Measurements from ENCODE around the gene RNF224. TPM values are rescaled to one million over a fixed set of nuclear protein-coding genes. Genes with fewer than 3 reads are reported as not detected.

Gene RNF224
- total RNA-seq, 2 experiments from 2014 or later = not detected

DNA sequence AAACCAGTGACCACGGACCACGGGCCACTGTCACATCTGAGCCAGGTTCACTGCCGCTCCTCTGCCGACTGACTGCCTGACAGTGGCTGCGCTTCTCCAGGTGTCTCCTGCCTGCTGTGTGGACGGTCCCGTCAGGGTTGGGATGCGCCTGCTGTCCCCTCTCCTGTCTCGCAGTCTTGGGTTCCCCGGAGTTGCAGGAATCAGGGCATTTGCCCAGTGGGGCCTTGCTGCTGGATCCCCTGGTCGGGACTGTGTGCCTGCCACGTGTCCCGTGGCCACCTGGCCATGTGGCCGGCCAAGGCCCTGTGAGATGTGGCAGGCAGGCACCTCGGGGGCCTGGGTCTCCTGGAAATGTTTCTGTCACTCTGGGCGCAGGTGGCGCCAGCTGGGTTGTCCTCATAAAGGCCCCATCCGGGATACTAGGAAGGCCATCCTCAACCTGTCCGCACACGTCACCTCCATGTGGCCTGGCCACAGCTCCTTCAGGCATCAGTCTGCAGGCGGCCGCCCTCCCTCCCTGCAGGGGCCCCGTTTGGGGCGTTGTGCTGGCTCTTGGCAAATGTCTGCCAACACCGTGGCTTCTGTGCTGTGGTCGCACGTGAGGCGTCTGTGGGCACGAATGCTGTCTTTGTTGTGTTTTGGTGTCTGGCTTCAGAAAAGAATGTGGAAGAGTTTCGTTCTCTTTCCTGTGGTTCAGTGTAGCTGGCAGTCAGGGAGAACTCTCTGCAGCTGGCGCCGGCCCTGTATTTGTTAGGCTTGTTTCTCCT is 43.8 kb downstream of the RNF224 start:
- no peaks in the 10 kb centered on the region for H3K27me3 Mint-ChIP-seq
- no peak overlapping the region for H3K4me3 Mint-ChIP-seq
- peaks cover 13% of the 10 kb centered on the region for H3K4me1 Mint-ChIP-seq (ENCODE audit: low read depth)
- ChIA-PET CTCF (no interaction called here), POLR2A (interaction anchor here (0.8 kb wide), 1 partner anchor 90 kb away, joined by 3 read pairs; no protein-coding TSS in a partner anchor)
- peaks cover 22% of the 10 kb centered on the region for H3K36me3 Mint-ChIP-seq
- no peaks in the 10 kb centered on the region for H3K9me3 Mint-ChIP-seq
- intact Hi-C loops (cut with micrococcal nuclease) = no loop called here
- DNase-seq = no peak
- no peak overlapping the region for H3K27ac Mint-ChIP-seq

DNA sequence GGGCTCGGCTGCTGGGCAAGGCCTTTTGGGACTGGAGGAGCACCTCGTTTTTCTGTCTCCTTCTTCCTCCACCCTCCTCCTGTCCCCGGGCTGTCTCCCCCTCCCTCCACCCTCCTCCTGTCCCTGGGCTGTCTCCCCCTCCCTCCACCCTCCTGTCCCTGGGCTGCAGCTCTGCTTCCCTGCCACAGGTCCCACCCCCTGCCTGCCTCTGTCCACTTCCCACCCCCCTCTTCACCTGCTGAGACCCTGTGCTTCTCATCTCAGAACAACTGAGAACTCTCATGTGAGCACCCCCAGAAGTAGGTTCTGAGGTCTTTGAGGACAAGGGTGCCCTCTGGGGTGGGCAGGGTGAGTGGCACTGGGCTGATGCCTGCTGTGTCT is 44.4 kb downstream of the RNF224 start:
- no peak for DNase-seq
- no peak overlapping the region for H3K4me3 Mint-ChIP-seq
- ChIA-PET POLR2A (interaction anchor here (0.8 kb wide), 1 partner anchor 91 kb away, joined by 3 read pairs; no protein-coding TSS in a partner anchor), CTCF (no interaction called here)
- no peak overlapping the region for H3K27ac Mint-ChIP-seq
- no peaks in the 10 kb centered on the region for H3K9me3 Mint-ChIP-seq
- intact Hi-C loops (cut with micrococcal nuclease) = no loop called here
- peaks cover 22% of the 10 kb centered on the region for H3K36me3 Mint-ChIP-seq
- peaks cover 15% of the 10 kb centered on the region for H3K4me1 Mint-ChIP-seq (ENCODE audit: low read depth)
- no peaks in the 10 kb centered on the region for H3K27me3 Mint-ChIP-seq

DNA sequence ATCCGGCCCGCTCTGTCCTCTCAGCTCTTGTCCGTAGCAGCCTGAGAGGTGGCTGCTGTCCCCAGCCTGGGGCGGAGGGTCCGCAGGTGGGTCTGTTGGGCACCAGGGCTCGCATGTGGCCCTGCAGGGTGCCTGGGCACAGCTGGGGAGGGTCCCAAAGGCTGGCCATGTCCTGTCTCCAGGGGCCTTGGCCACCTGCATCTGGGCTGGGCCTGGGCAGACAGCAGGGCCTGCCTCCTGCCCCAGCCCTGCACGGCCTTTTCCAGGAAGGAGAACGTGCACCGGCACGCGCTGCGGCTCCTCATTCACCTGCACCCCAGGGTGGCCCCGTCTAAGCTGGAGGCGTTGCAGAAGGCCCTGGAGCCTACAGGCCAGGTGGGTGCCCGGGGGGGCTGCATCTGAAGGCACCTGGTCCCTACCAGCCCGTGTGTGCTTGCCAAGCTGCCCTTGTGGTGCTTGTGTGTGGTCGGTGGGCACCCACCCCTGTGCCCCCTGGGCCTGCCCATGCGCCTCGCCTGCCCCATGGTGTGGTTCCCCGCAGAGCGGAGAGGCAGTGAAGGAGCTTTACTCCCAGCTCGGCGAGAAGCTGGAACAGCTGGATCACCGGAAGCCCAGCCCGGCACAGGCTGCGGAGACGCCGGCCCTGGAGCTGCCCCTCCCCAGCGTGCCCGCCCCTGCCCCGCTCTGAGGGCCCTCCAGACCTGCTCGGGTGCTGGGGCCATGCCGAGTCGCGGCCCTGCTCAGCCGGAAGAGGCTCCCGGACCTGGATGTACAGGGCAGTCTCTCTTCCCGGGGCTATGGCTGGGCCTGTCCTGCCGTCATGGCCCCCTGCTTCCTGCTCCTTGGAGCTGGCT is 45.2 kb downstream of the RNF224 start:
- H3K9me3 Mint-ChIP-seq = no peaks in the 10 kb centered on the region
- H3K27me3 Mint-ChIP-seq = no peaks in the 10 kb centered on the region
- DNase-seq = no peak
- intact Hi-C loops (cut with micrococcal nuclease) = no loop called here
- CTCF ChIA-PET = interaction anchor here (1.0 to 1.7 kb wide), 2 partner anchors 10 to 11 kb away, joined by 4 read pairs; no protein-coding TSS in a partner anchor
- peaks cover 20% of the 10 kb centered on the region for H3K36me3 Mint-ChIP-seq
- POLR2A ChIA-PET = no interaction called here
- no peak overlapping the region for H3K27ac Mint-ChIP-seq
- no peak overlapping the region for H3K4me3 Mint-ChIP-seq
- H3K4me1 Mint-ChIP-seq (ENCODE audit: low read depth) = peaks cover 20% of the 10 kb centered on the region

- DNase-seq = no peak
- Mint-ChIP-seq H3K4me3 (no peak overlapping the region), H3K27ac (no peak overlapping the region), H3K36me3 (peaks cover 20% of the 10 kb centered on the region), H3K4me1 (ENCODE audit: low read depth) (peaks cover 21% of the 10 kb centered on the region), H3K9me3 (no peaks in the 10 kb centered on the region), H3K27me3 (no peaks in the 10 kb centered on the region)
- POLR2A ChIA-PET = no interaction called here
- CTCF ChIA-PET = interaction anchor here (1.0 to 1.7 kb wide), 2 partner anchors 10 to 12 kb away, joined by 4 read pairs; no protein-coding TSS in a partner anchor
- intact Hi-C loops (cut with micrococcal nuclease) = no loop called here
Measured at GRCh38 chr9:137273095-137273490, 45.8 kb downstream of the RNF224 start.

GRCh38 chr9:137273611-137274320 is 46.5 kb downstream of the RNF224 start:
- POLR2A ChIA-PET = no interaction called here
- CTCF ChIA-PET = interaction anchor here (1.6 to 1.7 kb wide), 2 partner anchors 9 to 37 kb away, joined by 4 read pairs; no protein-coding TSS in a partner anchor
- H3K4me3 Mint-ChIP-seq = no peak overlapping the region

DNA sequence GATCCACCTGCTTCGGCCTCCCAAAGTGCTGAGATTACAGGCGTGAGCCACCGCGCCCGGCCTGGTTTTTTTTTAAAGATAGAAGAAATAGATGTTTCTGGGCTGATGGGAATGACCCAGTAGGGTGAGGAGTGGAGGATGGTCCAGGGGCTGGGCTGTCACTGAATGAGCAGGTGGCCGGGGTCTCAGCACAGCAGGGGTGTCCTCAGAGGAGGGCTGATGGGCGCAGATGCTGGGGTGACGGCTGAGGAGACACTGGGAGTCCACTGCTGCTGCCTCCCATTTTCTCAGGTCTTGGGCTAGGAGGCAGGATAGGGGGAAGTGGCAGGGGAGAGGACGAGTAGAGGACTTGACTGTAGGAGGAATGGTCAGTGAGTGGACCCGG is 47.9 kb downstream of the RNF224 start:
- Mint-ChIP-seq H3K4me3 (no peak overlapping the region), H3K4me1 (ENCODE audit: low read depth) (peaks cover 15% of the 10 kb centered on the region), H3K36me3 (peaks cover 6% of the 10 kb centered on the region), H3K27me3 (no peaks in the 10 kb centered on the region), H3K27ac (no peak overlapping the region), H3K9me3 (no peaks in the 10 kb centered on the region)
- ChIA-PET CTCF (interaction anchor here (1.6 kb wide), 1 partner anchor 39 kb away, joined by 4 read pairs; no protein-coding TSS in a partner anchor), POLR2A (no interaction called here)
- DNase-seq = no peak
- intact Hi-C loops (cut with micrococcal nuclease) = no loop called here

More at GRCh38 chr9:137273611-137274320, 46.5 kb downstream of the RNF224 start:
- Mint-ChIP-seq H3K9me3 (no peaks in the 10 kb centered on the region), H3K4me1 (ENCODE audit: low read depth) (peaks cover 18% of the 10 kb centered on the region), H3K27me3 (no peaks in the 10 kb centered on the region), H3K27ac (no peak overlapping the region), H3K36me3 (peaks cover 17% of the 10 kb centered on the region)
- intact Hi-C loops (cut with micrococcal nuclease) = no loop called here
- DNase-seq = no peak

DNA sequence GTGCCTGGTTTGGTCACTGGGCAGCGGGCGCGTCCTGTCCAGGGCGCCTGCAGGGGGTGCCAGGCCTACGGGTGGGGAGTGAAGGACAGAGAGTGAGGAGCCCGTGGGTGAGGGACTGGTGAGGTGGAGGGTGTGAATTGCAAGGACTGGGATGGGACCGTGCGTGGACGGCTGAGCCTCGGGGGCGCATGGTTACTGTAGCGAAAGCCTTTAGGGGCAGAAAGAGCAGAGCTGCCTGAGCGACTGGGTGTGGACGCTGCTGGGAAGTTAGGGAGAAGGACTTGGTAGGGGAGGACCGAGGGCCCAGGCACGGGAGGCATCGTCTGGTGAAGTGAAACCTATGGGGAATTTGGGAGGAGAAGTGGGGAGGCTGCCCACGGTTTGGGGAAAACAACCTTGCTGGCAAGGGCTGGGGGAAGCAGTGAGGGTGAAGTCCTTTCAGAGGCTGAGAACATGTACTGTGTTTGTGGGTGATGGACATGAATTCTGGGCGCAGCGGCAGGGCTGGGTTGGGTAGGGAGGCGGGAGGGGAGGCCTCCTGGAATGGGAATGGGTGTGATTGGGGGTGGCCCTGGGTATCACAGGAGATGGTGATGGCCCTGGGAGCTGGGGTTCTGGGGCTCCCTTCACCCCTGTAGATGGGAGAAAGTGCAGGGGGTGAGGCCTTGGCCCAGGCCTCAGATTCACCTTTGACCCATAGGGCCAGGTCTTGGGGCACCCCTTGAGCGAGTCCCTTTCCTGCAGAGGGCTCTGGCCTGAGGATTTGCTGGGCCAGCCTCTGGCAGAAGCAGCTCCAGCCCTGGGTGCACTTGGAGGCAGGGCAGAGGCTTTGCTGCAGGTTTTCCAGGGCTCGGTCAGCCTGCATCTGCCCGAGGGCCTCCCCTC is 48.5 kb downstream of the RNF224 start:
- no peak overlapping the region for H3K27ac Mint-ChIP-seq
- H3K4me1 Mint-ChIP-seq (ENCODE audit: low read depth) = peaks cover 15% of the 10 kb centered on the region
- H3K4me3 Mint-ChIP-seq = no peak overlapping the region
- H3K27me3 Mint-ChIP-seq = no peaks in the 10 kb centered on the region
- POLR2A ChIA-PET = no interaction called here
- intact Hi-C loops (cut with micrococcal nuclease) = no loop called here
- H3K9me3 Mint-ChIP-seq = no peaks in the 10 kb centered on the region
- CTCF ChIA-PET = interaction anchor here (1.4 kb wide), 1 partner anchor 48 kb away, joined by 3 read pairs; the partner anchor contains the start of gene RNF224
- peaks cover 6% of the 10 kb centered on the region for H3K36me3 Mint-ChIP-seq
- no peak for DNase-seq

- Mint-ChIP-seq H3K4me3 (peak overlapping the region; percentile 75), H3K27ac (no peak overlapping the region), H3K27me3 (no peaks in the 10 kb centered on the region), H3K36me3 (no peaks in the 10 kb centered on the region), H3K9me3 (no peaks in the 10 kb centered on the region), H3K4me1 (ENCODE audit: low read depth) (peaks cover 8% of the 10 kb centered on the region)
- POLR2A ChIA-PET = interaction anchor here (1.0 kb wide), 1 partner anchor 20 kb away, joined by 3 read pairs; no protein-coding TSS in a partner anchor
- no peak for DNase-seq
- intact Hi-C loops (cut with micrococcal nuclease) = no loop called here
- CTCF ChIA-PET = interaction anchor here (1.0 to 1.4 kb wide), 2 partner anchors 40 to 49 kb away, joined by 3 to 4 read pairs; partner anchors contain the start of gene RNF224
Measured at GRCh38 chr9:137276473-137277328, 49.4 kb downstream of the RNF224 start.

DNA sequence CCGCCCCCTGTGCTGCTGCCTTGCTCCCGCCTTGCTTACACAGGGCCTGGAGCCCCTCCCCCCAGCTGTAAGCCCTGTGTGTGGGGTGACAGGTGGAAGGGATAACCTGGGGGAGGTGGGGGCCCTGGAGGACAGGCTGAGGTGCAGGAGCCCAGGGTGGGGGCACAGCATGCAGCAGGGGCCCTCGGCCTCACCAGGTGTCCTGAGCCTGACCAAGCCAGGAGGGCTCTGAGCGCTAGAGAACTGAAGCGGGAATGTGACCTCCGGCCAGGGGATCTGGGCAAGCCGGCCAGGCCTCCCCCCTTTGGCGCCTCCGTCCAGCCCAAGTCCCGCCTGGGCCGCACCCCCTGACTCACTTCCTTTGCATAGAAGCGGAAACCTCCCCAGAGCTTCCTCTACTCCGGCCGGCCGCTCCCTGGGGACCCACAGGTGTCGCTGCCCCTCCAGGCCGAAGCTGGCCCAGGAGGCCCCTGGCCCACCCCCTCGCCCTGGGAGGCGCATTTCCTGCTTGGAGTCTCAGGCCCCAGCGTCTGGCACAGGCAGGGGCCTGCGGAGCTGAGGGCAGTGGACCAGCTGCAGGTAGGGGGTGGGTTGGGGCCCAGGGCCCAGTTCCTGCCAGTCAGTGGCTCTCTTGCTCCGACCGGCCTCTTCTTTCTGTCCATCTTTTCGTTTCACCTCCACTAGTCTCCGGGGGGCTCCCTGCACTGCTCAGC is 50.2 kb downstream of the RNF224 start, which contains the start of gene TOR4A:
TOR4A (plus strand) TSS at position 398 of the 713 bp plus-strand sequence. CDS start 964 bp downstream, outside the sequence.
- no peaks in the 10 kb centered on the region for H3K27me3 Mint-ChIP-seq
- H3K4me1 Mint-ChIP-seq (ENCODE audit: low read depth) = peaks cover 8% of the 10 kb centered on the region
- peak within 1 kb of the TSS; percentile 75 for H3K4me3 Mint-ChIP-seq
- no peaks in the 10 kb centered on the region for H3K36me3 Mint-ChIP-seq
- no peaks in the 10 kb centered on the region for H3K9me3 Mint-ChIP-seq
- intact Hi-C loops (cut with micrococcal nuclease) = no loop called here
- ChIA-PET CTCF (interaction anchor here (1.0 to 1.4 kb wide), 2 partner anchors 40 to 50 kb away, joined by 3 to 4 read pairs; partner anchors contain the start of gene RNF224), POLR2A (interaction anchor here (1.0 kb wide), 1 partner anchor 20 kb away, joined by 3 read pairs; no protein-coding TSS in a partner anchor)
- DNase-seq = peak; percentile 67
- peak within 1 kb of the TSS; percentile 46 for H3K27ac Mint-ChIP-seq
